Spinal cord (tissue), 10 donors: ENCODE measurements around the gene PPP1R9A. TPM values are rescaled to one million over a fixed set of nuclear protein-coding genes. Genes with fewer than 3 reads are reported as not detected.
"Not testable (repeated sequence)": the region's sequence is repeated elsewhere in the genome, so short reads cannot be mapped to it uniquely, and the experiment has no call there.

Source experiments
- DNase-seq, 6 donors: peaks; one replicate each; pipeline versions ENCODE4 v3.0.0 to v3.0.0-alpha.2; 2013 to 2015; ENCODE audit warnings: low spot score in 6 of 6, low read depth in 4 of 6
- H3K27ac ChIP-seq: one replicate; pipeline ENCODE4 v1.5.1; 2013; ENCODE audit warnings: low read depth, low read length, control low read depth
- H3K27me3 ChIP-seq: one replicate; pipeline ENCODE4 v1.6.1; 2013; ENCODE audit warnings: low read length; ENCODE audit not compliant: control insufficient read depth, insufficient read depth
- H3K36me3 ChIP-seq: one replicate; pipeline ENCODE4 v1.6.1; 2013; ENCODE audit warnings: low read length; ENCODE audit not compliant: control insufficient read depth, insufficient read depth
- H3K4me1 ChIP-seq: one replicate; pipeline ENCODE4 v1.6.1; 2013; ENCODE audit warnings: low read length; ENCODE audit not compliant: control insufficient read depth, insufficient read depth
- H3K4me3 ChIP-seq: one replicate; pipeline ENCODE4 v1.5.1; 2013; ENCODE audit warnings: low read depth, low read length, control low read depth
- H3K9me3 ChIP-seq: one replicate; pipeline ENCODE4 v1.6.1; 2013; ENCODE audit warnings: low read length; ENCODE audit not compliant: control insufficient read depth, insufficient read depth
- WGBS: methylation state at CpG from one replicate; pipeline ENCODE4 v1.1.5; 2013; ENCODE audit warnings: missing lambda C conversion rate; ENCODE audit not compliant: insufficient coverage; 5-methylcytosine and 5-hydroxymethylcytosine counted together
- polyA plus RNA-seq, 2 donors: library from polyadenylated mRNA; unstranded; fragments of 120-200 nt; gene quantifications; one replicate each; pipeline ENCODE4 v1.2.1, GENCODE V29; 2013; ENCODE audit not compliant: insufficient read length in 2 of 2
- total RNA-seq, 2 donors: library from RNA; depleted of rRNA in 1 of 2; stranded (reverse); fragments of 120-200 nt in 1 of 2; fragments of >200 nt in 1 of 2; gene quantifications; one replicate each; pipeline versions ENCODE4 v1.2.3 to v1.2.4, GENCODE V29; 2013 to 2014
- donor health status: healthy.

Gene PPP1R9A
- total and polyA plus RNA-seq, 4 donors: 23.4 to 69.9 (median 38.0) TPM

DNA sequence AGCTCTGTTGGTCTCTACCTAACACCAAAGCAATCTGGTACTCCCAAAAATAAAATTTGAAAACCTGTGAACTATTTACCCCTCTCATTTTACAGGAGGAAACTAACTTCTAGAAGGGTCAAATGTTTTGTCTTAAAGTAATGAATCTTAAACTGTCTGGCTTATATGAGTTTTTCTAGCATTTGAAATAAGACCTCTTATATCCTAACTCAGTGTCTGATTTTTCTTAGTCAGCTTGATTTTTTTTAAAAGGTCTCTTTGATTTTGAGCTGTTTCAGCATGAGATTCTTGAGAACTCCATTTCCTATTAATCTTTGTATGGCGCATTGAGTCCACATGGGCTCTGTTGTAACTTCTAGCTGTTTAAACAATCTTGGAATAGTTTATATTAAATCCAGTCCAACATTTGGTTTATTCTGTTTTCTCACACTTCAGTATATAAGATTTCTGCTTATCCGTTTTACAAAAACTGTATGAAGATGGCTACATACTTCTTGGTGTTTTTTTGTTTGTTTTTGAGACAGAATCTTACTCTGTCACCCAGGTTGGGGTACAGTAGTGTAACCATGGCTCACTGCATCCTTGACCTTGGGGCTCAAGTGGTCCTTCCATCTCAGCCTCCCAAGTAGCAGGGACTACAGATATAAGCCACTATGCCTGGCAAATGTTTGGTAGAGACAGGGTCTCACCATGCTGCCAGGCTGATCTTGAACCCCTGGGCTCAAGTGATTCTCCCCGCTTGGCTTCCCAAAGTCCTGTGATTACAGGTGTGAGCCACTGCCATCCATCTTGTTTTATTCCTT, 91.1 kb downstream of the PPP1R9A start:
- Histone ChIP-seq H3K9me3 (no peaks in the 10 kb centered on the region), H3K36me3 (no peaks in the 10 kb centered on the region), H3K27me3 (no peaks in the 10 kb centered on the region), H3K4me1 (no peaks in the 10 kb centered on the region), H3K4me3 (no peak overlapping the region), H3K27ac (no peak overlapping the region)
- no CpG with 5 or more reads among the region's 3 CpGs for WGBS
- no peak for DNase-seq

DNA sequence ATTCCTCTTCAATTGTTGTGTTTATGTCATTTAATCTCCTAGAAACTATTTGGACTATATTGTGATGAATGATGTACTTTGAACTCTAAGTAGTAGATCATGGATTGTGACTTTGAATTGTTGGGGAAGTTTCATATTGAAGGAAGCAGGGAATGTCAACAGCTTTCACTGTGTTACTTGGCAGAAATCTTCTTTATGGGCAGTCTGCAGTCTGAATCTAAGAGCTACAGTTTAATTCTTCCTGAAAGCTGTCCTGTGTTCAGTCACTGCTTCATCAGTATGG, 91.6 kb downstream of the PPP1R9A start:
- H3K4me3 ChIP-seq: no peak overlapping the region
- DNase-seq: peak in 1 of 6 donors; percentile 7
- H3K4me1 ChIP-seq: no peaks in the 10 kb centered on the region
- H3K27me3 ChIP-seq: no peaks in the 10 kb centered on the region
- no peaks in the 10 kb centered on the region for H3K9me3 ChIP-seq
- H3K36me3 ChIP-seq: no peaks in the 10 kb centered on the region
- H3K27ac ChIP-seq: no peak overlapping the region

DNA sequence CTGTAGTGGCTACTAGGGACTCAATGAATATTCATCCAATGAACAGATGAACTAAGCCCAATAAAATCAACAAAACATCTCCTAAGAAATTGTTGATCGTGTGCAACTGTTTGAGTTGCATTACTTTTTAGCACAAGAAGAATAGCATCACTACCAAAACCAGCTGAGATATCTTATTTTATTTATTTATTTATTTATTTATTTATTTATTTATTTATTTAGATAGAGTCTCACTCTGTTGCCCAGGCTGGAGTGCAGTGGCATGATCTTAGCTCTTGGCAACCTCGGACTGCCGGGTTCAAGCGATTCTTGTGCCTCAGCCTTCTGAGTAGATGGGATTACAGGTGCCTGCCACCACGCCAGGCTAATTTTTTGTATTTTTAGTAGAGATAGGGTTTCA, 92.2 kb downstream of the PPP1R9A start:
- not testable (repeated sequence) for H3K36me3 ChIP-seq, H3K27me3 ChIP-seq, H3K4me3 ChIP-seq, DNase-seq, H3K27ac ChIP-seq, H3K9me3 ChIP-seq, H3K4me1 ChIP-seq
- 94% methylated on average over 4 of the region's 5 CpGs for WGBS

- no peaks in the 10 kb centered on the region for H3K4me1 ChIP-seq
- no peak overlapping the region for H3K4me3 ChIP-seq
- no peaks in the 10 kb centered on the region for H3K9me3 ChIP-seq
- WGBS: no CpG with 5 or more reads among the region's 3 CpGs
- H3K27me3 ChIP-seq: no peaks in the 10 kb centered on the region
- no peaks in the 10 kb centered on the region for H3K36me3 ChIP-seq
- no peak for DNase-seq
- H3K27ac ChIP-seq: no peak overlapping the region
Observed at GRCh38 chr7:95001258-95001657, 93.9 kb downstream of the PPP1R9A start.

DNA sequence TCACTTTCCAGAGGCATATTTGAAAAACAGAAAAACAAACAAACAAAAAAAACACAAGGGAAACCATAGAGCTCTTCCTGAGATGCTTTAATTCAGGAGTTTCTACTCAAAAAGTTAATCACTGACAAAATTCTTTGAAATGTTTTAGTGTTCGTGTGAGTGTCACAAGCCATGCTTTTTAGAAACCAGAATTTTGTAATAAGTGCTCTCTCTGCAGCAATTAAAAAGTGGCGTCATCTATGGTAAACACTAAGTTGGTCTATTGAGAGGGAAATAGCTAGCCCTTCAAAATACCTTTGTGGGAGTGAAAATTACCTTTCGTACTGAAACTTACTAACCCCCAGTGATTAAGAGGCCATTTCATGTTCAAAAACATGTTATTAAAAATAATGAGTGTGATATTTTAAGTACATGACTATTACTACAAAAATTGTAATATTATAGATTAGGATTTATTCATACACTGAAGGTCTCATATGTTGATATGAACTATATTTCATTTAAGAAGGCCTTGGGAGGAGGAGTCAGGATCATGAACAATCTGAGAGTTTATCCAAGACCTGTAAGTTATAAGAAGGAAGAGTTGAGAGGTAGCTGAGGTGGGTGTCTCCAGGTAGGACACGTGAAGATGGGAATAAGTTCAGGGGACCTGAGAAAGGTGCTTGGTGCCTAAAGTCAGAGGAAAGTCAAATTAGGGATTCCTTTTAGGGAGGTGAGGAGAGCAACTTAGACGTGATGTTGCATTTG, 94.6 kb downstream of the PPP1R9A start:
- no peaks in the 10 kb centered on the region for H3K36me3 ChIP-seq
- H3K4me1 ChIP-seq: no peaks in the 10 kb centered on the region
- 85% methylated on average over 1 of the region's 5 CpGs for WGBS
- H3K9me3 ChIP-seq: no peaks in the 10 kb centered on the region
- no peak for DNase-seq
- H3K4me3 ChIP-seq: no peak overlapping the region
- H3K27me3 ChIP-seq: no peaks in the 10 kb centered on the region
- no peak overlapping the region for H3K27ac ChIP-seq

DNA sequence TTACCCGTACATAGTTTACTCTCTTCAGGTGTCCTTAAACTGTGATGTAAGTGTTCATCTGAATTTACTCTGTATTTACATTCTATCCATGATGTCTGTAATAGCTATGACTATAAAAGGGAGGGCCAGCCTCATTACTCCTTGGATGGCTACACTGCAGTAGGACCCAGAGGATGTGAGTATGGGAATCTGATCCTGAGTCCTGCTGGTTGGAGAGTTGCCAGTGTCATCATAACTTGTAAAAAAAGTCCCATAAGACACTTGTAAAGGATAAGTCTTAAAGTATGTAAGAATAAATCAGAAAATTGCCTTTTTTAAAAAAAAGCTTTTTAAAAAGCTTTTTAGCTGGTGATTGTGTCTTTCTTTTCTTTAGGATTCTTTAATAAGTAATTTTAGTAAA, 95.4 kb downstream of the PPP1R9A start:
- WGBS: no CpG with 5 or more reads among the region's 1 CpG
- no peaks in the 10 kb centered on the region for H3K9me3 ChIP-seq

GRCh38 chr7:95004618-95005247, 97.3 kb downstream of the PPP1R9A start:
- peak in 2 of 6 donors; percentile 33 to 67 for DNase-seq
- Histone ChIP-seq H3K9me3 (no peaks in the 10 kb centered on the region), H3K4me1 (no peaks in the 10 kb centered on the region), H3K36me3 (no peaks in the 10 kb centered on the region), H3K27me3 (no peaks in the 10 kb centered on the region), H3K27ac (no peak overlapping the region), H3K4me3 (no peak overlapping the region)
- 52% methylated on average over 2 of the region's 6 CpGs for WGBS

More for the DNA sequence above, 95.4 kb downstream of the PPP1R9A start:
- H3K4me1 ChIP-seq: no peaks in the 10 kb centered on the region
- H3K36me3 ChIP-seq: no peaks in the 10 kb centered on the region
- no peak overlapping the region for H3K27ac ChIP-seq
- DNase-seq: peak in 1 of 6 donors; percentile 52
- H3K27me3 ChIP-seq: no peaks in the 10 kb centered on the region
- no peak overlapping the region for H3K4me3 ChIP-seq

DNA sequence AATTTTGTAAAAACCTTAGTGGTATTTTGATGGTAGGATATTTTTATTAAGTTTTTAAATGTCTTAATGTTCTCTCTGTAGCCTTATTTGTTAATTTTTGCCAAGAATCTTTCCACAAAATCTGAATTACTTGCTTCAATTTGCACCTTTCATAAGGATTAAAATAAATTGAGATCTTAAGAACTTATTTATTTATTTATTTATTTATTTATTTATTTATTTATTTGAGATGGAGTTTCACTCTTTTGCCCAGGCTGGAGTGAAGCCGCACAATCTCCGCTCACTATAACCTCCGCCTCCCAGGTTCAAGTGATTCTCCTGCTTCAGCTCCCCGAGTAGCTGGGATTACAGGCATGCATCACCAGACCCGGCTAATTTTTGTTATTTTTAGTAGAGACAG, 98.6 kb downstream of the PPP1R9A start:
- DNase-seq: no peak
- H3K27ac ChIP-seq: no peak overlapping the region
- no peaks in the 10 kb centered on the region for H3K4me1 ChIP-seq
- no peaks in the 10 kb centered on the region for H3K9me3 ChIP-seq
- H3K4me3 ChIP-seq: no peak overlapping the region
- 100% methylated on average over 1 of the region's 5 CpGs for WGBS
- no peaks in the 10 kb centered on the region for H3K36me3 ChIP-seq
- no peaks in the 10 kb centered on the region for H3K27me3 ChIP-seq

DNA sequence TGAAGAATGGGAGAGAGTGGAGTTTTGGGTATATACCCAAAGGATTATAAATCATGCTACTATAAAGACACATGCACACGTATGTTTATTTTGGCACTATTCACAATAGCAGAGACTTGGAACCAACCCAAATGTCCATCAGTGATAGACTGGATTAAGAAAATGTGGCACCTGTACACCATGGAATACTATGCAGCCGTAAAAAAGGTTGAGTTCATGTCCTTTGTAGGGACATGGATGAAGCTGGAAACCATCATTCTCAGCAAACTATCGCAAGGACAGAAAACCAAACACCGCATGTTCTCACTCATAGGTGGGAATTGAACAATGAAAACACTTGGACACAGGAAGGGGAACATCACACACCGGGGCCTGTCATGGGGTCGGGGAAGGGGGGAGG, 101.4 kb downstream of the PPP1R9A start:
- not testable (repeated sequence) for H3K9me3 ChIP-seq

More for the DNA sequence above, 101.4 kb downstream of the PPP1R9A start:
- H3K27me3 ChIP-seq, DNase-seq, H3K4me3 ChIP-seq, H3K36me3 ChIP-seq, H3K4me1 ChIP-seq, H3K27ac ChIP-seq: not testable (repeated sequence)
- WGBS: no CpG with 5 or more reads among the region's 6 CpGs
